ENCODE results near the gene NRXN2.

- TF ChIP-seq CTCF (IDR thresholded peaks at IDR 0.05; ENCODE audit: low read depth, low read length) (no peak), POLR2A (IDR thresholded peaks at IDR 0.05; ENCODE audit: extremely low read depth, insufficient read length) (no peak), MAX (IDR thresholded peaks at IDR 0.05; ENCODE audit: low read depth, low read length) (no peak), MYC (IDR thresholded peaks at IDR 0.05; ENCODE audit: low read depth, low read length) (no peak)
Observed at GRCh38 chr11:64637334-64638017, 85.5 kb downstream of the NRXN2 start.
